ENCODE data around the gene CASR.

DNA sequence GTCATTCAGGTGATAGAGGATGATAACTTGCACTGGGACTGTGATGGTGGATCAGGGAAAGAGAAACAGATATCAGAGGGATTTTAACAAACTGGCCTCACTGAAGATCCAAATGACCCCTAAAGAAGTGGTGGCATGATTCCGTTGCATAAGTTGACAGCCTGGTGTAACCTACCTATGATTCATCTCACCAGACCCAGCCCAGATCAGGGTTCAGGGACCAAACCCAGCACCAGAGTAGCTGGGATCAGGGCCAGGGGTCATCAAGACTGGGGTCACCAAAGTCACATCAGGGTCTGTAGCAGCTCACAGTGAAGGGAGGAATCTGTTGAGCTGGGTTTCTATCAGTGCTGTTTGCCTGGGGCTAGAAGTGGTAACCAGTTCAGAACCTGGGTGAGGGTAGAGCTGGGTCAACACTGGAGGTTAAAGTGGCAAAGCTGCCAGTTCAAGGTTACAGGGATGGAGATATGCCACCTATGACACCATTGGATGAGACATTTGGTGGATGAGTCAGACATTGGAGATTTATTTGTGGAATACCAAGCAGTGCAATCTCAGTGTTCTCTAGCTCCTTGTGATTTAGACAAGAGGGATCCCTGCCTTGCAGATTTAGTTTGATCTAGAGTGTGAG, 35.9 kb downstream of the CASR start:
- TF ChIP-seq, protein P1, sequence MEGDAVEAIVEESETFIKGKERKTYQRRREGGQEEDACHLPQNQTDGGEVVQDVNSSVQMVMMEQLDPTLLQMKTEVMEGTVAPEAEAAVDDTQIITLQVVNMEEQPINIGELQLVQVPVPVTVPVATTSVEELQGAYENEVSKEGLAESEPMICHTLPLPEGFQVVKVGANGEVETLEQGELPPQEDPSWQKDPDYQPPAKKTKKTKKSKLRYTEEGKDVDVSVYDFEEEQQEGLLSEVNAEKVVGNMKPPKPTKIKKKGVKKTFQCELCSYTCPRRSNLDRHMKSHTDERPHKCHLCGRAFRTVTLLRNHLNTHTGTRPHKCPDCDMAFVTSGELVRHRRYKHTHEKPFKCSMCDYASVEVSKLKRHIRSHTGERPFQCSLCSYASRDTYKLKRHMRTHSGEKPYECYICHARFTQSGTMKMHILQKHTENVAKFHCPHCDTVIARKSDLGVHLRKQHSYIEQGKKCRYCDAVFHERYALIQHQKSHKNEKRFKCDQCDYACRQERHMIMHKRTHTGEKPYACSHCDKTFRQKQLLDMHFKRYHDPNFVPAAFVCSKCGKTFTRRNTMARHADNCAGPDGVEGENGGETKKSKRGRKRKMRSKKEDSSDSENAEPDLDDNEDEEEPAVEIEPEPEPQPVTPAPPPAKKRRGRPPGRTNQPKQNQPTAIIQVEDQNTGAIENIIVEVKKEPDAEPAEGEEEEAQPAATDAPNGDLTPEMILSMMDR (IDR thresholded peaks at IDR 0.05) = no peak
- no peak for TF ChIP-seq POLR2A (IDR thresholded peaks at IDR 0.05)

Data from breast epithelium (tissue), 3 donors.